Measurements from ENCODE around the gene DNAJB6.

The DNAJB6 gene

GRCh38 chr7:157433628-157434027, 96.8 kb downstream of the DNAJB6 start:
- Histone ChIP-seq H3K56ac (ENCODE audit: low read length) (no peak overlapping the region), H3K4me1 (ENCODE audit: control insufficient read depth, low read depth, low read length) (peaks cover 3% of the 10 kb centered on the region), H3K23ac (ENCODE audit: low read length) (no peak overlapping the region), H2AK5ac (ENCODE audit: low read length) (no peak overlapping the region), H4K5ac (ENCODE audit: low read length) (no peak overlapping the region), H3K4ac (ENCODE audit: low read depth, low read length) (no peak overlapping the region), H3K79me2 (ENCODE audit: control insufficient read depth, insufficient read depth, low read length) (no peaks in the 10 kb centered on the region), H3K27ac (ENCODE audit: low read depth, low read length) (no peak overlapping the region), H2BK15ac (replicated peaks; ENCODE audit: low read depth) (no peak overlapping the region), H3K9ac (ENCODE audit: low read length) (no peak overlapping the region), H3K27me3 (ENCODE audit: insufficient read depth, low read length, poor library complexity) (no peaks in the 10 kb centered on the region), H3K36me3 (ENCODE audit: control insufficient read depth, insufficient read depth, low read length) (no peaks in the 10 kb centered on the region), H2BK120ac (ENCODE audit: low read depth, low read length) (no peak overlapping the region), H3K4me2 (ENCODE audit: low read length) (no peak overlapping the region), H2BK5ac (ENCODE audit: low read length) (no peak overlapping the region), H4K8ac (ENCODE audit: low read depth, low read length) (no peak overlapping the region), H3K18ac (ENCODE audit: low read length) (no peak overlapping the region), H3K4me3 (ENCODE audit: low read length) (no peak overlapping the region), H3K79me1 (ENCODE audit: low read length) (no peaks in the 10 kb centered on the region)
- no CpG with 5 or more reads among the region's 12 CpGs for WGBS (ENCODE audit: extremely low coverage, insufficient coverage, low lambda C conversion rate)
- DNase-seq = no peak

GRCh38 chr7:157434231-157434630, 97.4 kb downstream of the DNAJB6 start:
- no peak overlapping the region for H4K5ac ChIP-seq (ENCODE audit: low read length)
- no peak overlapping the region for H3K56ac ChIP-seq (ENCODE audit: low read length)
- H3K9ac ChIP-seq (ENCODE audit: low read length) = no peak overlapping the region
- no peak overlapping the region for H3K4ac ChIP-seq (ENCODE audit: low read depth, low read length)
- H3K79me2 ChIP-seq (ENCODE audit: control insufficient read depth, insufficient read depth, low read length) = no peaks in the 10 kb centered on the region
- H3K4me3 ChIP-seq (ENCODE audit: low read length) = no peak overlapping the region
- no peaks in the 10 kb centered on the region for H3K79me1 ChIP-seq (ENCODE audit: low read length)
- H3K36me3 ChIP-seq (ENCODE audit: control insufficient read depth, insufficient read depth, low read length) = no peaks in the 10 kb centered on the region
- no peak overlapping the region for H3K23ac ChIP-seq (ENCODE audit: low read length)
- H3K27me3 ChIP-seq (ENCODE audit: insufficient read depth, low read length, poor library complexity) = no peaks in the 10 kb centered on the region
- H2BK15ac ChIP-seq (replicated peaks; ENCODE audit: low read depth) = no peak overlapping the region
- H2AK5ac ChIP-seq (ENCODE audit: low read length) = no peak overlapping the region
- H3K18ac ChIP-seq (ENCODE audit: low read length) = no peak overlapping the region
- H2BK120ac ChIP-seq (ENCODE audit: low read depth, low read length) = no peak overlapping the region
- no peak overlapping the region for H3K27ac ChIP-seq (ENCODE audit: low read depth, low read length)
- no peak for DNase-seq
- no peak overlapping the region for H4K8ac ChIP-seq (ENCODE audit: low read depth, low read length)
- H3K4me1 ChIP-seq (ENCODE audit: control insufficient read depth, low read depth, low read length) = peaks cover 3% of the 10 kb centered on the region
- no peak overlapping the region for H3K4me2 ChIP-seq (ENCODE audit: low read length)
- no CpG with 5 or more reads among the region's 15 CpGs for WGBS (ENCODE audit: extremely low coverage, insufficient coverage, low lambda C conversion rate)
- no peak overlapping the region for H2BK5ac ChIP-seq (ENCODE audit: low read length)

GRCh38 chr7:157434701-157435100, 97.9 kb downstream of the DNAJB6 start:
- H3K4ac ChIP-seq (ENCODE audit: low read depth, low read length) = no peak overlapping the region
- no peaks in the 10 kb centered on the region for H3K36me3 ChIP-seq (ENCODE audit: control insufficient read depth, insufficient read depth, low read length)
- no peak overlapping the region for H2BK120ac ChIP-seq (ENCODE audit: low read depth, low read length)
- no peak overlapping the region for H3K4me3 ChIP-seq (ENCODE audit: low read length)
- no CpG with 5 or more reads among the region's 8 CpGs for WGBS (ENCODE audit: extremely low coverage, insufficient coverage, low lambda C conversion rate)
- no peak overlapping the region for H3K18ac ChIP-seq (ENCODE audit: low read length)
- no peak for DNase-seq
- H2AK5ac ChIP-seq (ENCODE audit: low read length) = no peak overlapping the region
- H3K56ac ChIP-seq (ENCODE audit: low read length) = no peak overlapping the region
- no peak overlapping the region for H2BK15ac ChIP-seq (replicated peaks; ENCODE audit: low read depth)
- H2BK5ac ChIP-seq (ENCODE audit: low read length) = no peak overlapping the region
- no peak overlapping the region for H3K27ac ChIP-seq (ENCODE audit: low read depth, low read length)
- no peak overlapping the region for H4K8ac ChIP-seq (ENCODE audit: low read depth, low read length)
- H3K4me2 ChIP-seq (ENCODE audit: low read length) = no peak overlapping the region
- H3K27me3 ChIP-seq (ENCODE audit: insufficient read depth, low read length, poor library complexity) = no peaks in the 10 kb centered on the region
- no peak overlapping the region for H3K9ac ChIP-seq (ENCODE audit: low read length)
- no peak overlapping the region for H3K23ac ChIP-seq (ENCODE audit: low read length)
- no peaks in the 10 kb centered on the region for H3K79me1 ChIP-seq (ENCODE audit: low read length)
- peaks cover 3% of the 10 kb centered on the region for H3K4me1 ChIP-seq (ENCODE audit: control insufficient read depth, low read depth, low read length)
- no peaks in the 10 kb centered on the region for H3K79me2 ChIP-seq (ENCODE audit: control insufficient read depth, insufficient read depth, low read length)
- H4K5ac ChIP-seq (ENCODE audit: low read length) = no peak overlapping the region

GRCh38 chr7:157436076-157436475, 99.3 kb downstream of the DNAJB6 start:
- Histone ChIP-seq H4K8ac (ENCODE audit: low read depth, low read length) (no peak overlapping the region), H3K23ac (ENCODE audit: low read length) (no peak overlapping the region), H3K18ac (ENCODE audit: low read length) (no peak overlapping the region), H3K4ac (ENCODE audit: low read depth, low read length) (no peak overlapping the region), H3K4me3 (ENCODE audit: low read length) (no peak overlapping the region), H2BK15ac (replicated peaks; ENCODE audit: low read depth) (no peak overlapping the region), H3K4me2 (ENCODE audit: low read length) (no peak overlapping the region), H3K79me2 (ENCODE audit: control insufficient read depth, insufficient read depth, low read length) (no peaks in the 10 kb centered on the region), H3K27ac (ENCODE audit: low read depth, low read length) (no peak overlapping the region), H3K56ac (ENCODE audit: low read length) (no peak overlapping the region), H3K79me1 (ENCODE audit: low read length) (no peaks in the 10 kb centered on the region), H2BK120ac (ENCODE audit: low read depth, low read length) (no peak overlapping the region), H2AK5ac (ENCODE audit: low read length) (no peak overlapping the region), H3K4me1 (ENCODE audit: control insufficient read depth, low read depth, low read length) (peaks cover 3% of the 10 kb centered on the region), H3K36me3 (ENCODE audit: control insufficient read depth, insufficient read depth, low read length) (no peaks in the 10 kb centered on the region), H3K9ac (ENCODE audit: low read length) (no peak overlapping the region), H3K27me3 (ENCODE audit: insufficient read depth, low read length, poor library complexity) (no peaks in the 10 kb centered on the region), H4K5ac (ENCODE audit: low read length) (no peak overlapping the region), H2BK5ac (ENCODE audit: low read length) (no peak overlapping the region)
- 100% methylated on average over 2 of the region's 11 CpGs for WGBS (ENCODE audit: extremely low coverage, insufficient coverage, low lambda C conversion rate)
- DNase-seq = no peak

GRCh38 chr7:157436763-157437480, 100.1 kb downstream of the DNAJB6 start:
- H2AK5ac ChIP-seq (ENCODE audit: low read length) = no peak overlapping the region
- no peaks in the 10 kb centered on the region for H3K36me3 ChIP-seq (ENCODE audit: control insufficient read depth, insufficient read depth, low read length)
- H4K5ac ChIP-seq (ENCODE audit: low read length) = no peak overlapping the region
- H2BK5ac ChIP-seq (ENCODE audit: low read length) = no peak overlapping the region
- no peak overlapping the region for H3K23ac ChIP-seq (ENCODE audit: low read length)
- no peak overlapping the region for H3K4me3 ChIP-seq (ENCODE audit: low read length)
- no peak overlapping the region for H3K18ac ChIP-seq (ENCODE audit: low read length)
- H3K56ac ChIP-seq (ENCODE audit: low read length) = no peak overlapping the region
- H3K4me2 ChIP-seq (ENCODE audit: low read length) = no peak overlapping the region
- no peak overlapping the region for H3K27ac ChIP-seq (ENCODE audit: low read depth, low read length)
- peaks cover 3% of the 10 kb centered on the region for H3K4me1 ChIP-seq (ENCODE audit: control insufficient read depth, low read depth, low read length)
- no peaks in the 10 kb centered on the region for H3K79me1 ChIP-seq (ENCODE audit: low read length)
- H3K27me3 ChIP-seq (ENCODE audit: insufficient read depth, low read length, poor library complexity) = no peaks in the 10 kb centered on the region
- no peaks in the 10 kb centered on the region for H3K79me2 ChIP-seq (ENCODE audit: control insufficient read depth, insufficient read depth, low read length)
- no peak overlapping the region for H4K8ac ChIP-seq (ENCODE audit: low read depth, low read length)
- no peak overlapping the region for H2BK15ac ChIP-seq (replicated peaks; ENCODE audit: low read depth)
- no peak overlapping the region for H3K4ac ChIP-seq (ENCODE audit: low read depth, low read length)
- DNase-seq = no peak
- H2BK120ac ChIP-seq (ENCODE audit: low read depth, low read length) = no peak overlapping the region
- no CpG with 5 or more reads among the region's 13 CpGs for WGBS (ENCODE audit: extremely low coverage, insufficient coverage, low lambda C conversion rate)
- H3K9ac ChIP-seq (ENCODE audit: low read length) = no peak overlapping the region

- Histone ChIP-seq H3K27me3 (ENCODE audit: insufficient read depth, low read length, poor library complexity) (no peaks in the 10 kb centered on the region), H3K36me3 (ENCODE audit: control insufficient read depth, insufficient read depth, low read length) (no peaks in the 10 kb centered on the region), H3K4me3 (ENCODE audit: low read length) (no peak overlapping the region), H2BK5ac (ENCODE audit: low read length) (no peak overlapping the region), H2AK5ac (ENCODE audit: low read length) (no peak overlapping the region), H3K18ac (ENCODE audit: low read length) (no peak overlapping the region), H3K4me1 (ENCODE audit: control insufficient read depth, low read depth, low read length) (no peaks in the 10 kb centered on the region), H2BK15ac (replicated peaks; ENCODE audit: low read depth) (no peak overlapping the region), H3K23ac (ENCODE audit: low read length) (no peak overlapping the region), H3K9ac (ENCODE audit: low read length) (no peak overlapping the region), H3K79me2 (ENCODE audit: control insufficient read depth, insufficient read depth, low read length) (no peaks in the 10 kb centered on the region), H3K79me1 (ENCODE audit: low read length) (no peaks in the 10 kb centered on the region), H3K27ac (ENCODE audit: low read depth, low read length) (no peak overlapping the region), H4K5ac (ENCODE audit: low read length) (no peak overlapping the region), H3K4me2 (ENCODE audit: low read length) (no peak overlapping the region), H3K4ac (ENCODE audit: low read depth, low read length) (no peak overlapping the region), H2BK120ac (ENCODE audit: low read depth, low read length) (no peak overlapping the region), H3K56ac (ENCODE audit: low read length) (no peak overlapping the region), H4K8ac (ENCODE audit: low read depth, low read length) (no peak overlapping the region)
- WGBS (ENCODE audit: extremely low coverage, insufficient coverage, low lambda C conversion rate) = no CpG with 5 or more reads among the region's 9 CpGs
- DNase-seq = no peak
These were observed 100.8 kb downstream of the DNAJB6 start for GRCh38 chr7:157437519-157438061.
